T47D (cell line): ENCODE measurements around the gene AGAP1.

Experiments used
- DNase-seq, 2 experiments: peaks; one replicate each; pipeline versions ENCODE4 v3.0.0 to v3.0.0-alpha.2; 2011 to 2012; ENCODE audit warnings: low read depth in 1 of 2, low spot score in 1 of 2
- JUND ChIP-seq: IDR thresholded peaks from 2 replicates; pipeline ENCODE4 v1.6.1; 2012; ENCODE audit warnings: low read depth
- in situ Hi-C: cut with HindIII; loops from 2 replicates; pipeline ENCODE4 v1.10.0; 2016; ENCODE audit warnings: low sequenced_read_pairs, low pct_unique_long_range_greater_than_20kb

The AGAP1 gene

GRCh38 chr2:235920216-235920865 is 426.5 kb downstream of the AGAP1 start:
- in situ Hi-C loops: no loop called here
- TF ChIP-seq JUND: no peak
- DNase-seq: no peak

GRCh38 chr2:235921508-235922191 is 427.8 kb downstream of the AGAP1 start:
- in situ Hi-C loops: no loop called here
- no peak for DNase-seq
- TF ChIP-seq JUND: no peak

- no peak for DNase-seq
- no peak for TF ChIP-seq JUND
- in situ Hi-C loops: no loop called here
Measured at GRCh38 chr2:235922839-235923238, 429.0 kb downstream of the AGAP1 start.

GRCh38 chr2:235923859-235924674 is 430.2 kb downstream of the AGAP1 start:
- no peak for TF ChIP-seq JUND
- in situ Hi-C loops: no loop called here
- no peak for DNase-seq

- DNase-seq: no peak
- TF ChIP-seq JUND: no peak
- in situ Hi-C loops: no loop called here
Measured at GRCh38 chr2:235924675-235925063, 430.8 kb downstream of the AGAP1 start.

GRCh38 chr2:235925250-235925919 is 431.5 kb downstream of the AGAP1 start:
- in situ Hi-C loops: no loop called here
- no peak for DNase-seq
- no peak for TF ChIP-seq JUND

GRCh38 chr2:235926229-235926628 is 432.4 kb downstream of the AGAP1 start:
- in situ Hi-C loops: no loop called here
- TF ChIP-seq JUND: no peak
- no peak for DNase-seq

- DNase-seq: no peak
- in situ Hi-C loops: no loop called here
- TF ChIP-seq JUND: no peak
Measured at GRCh38 chr2:235928751-235929370, 435.0 kb downstream of the AGAP1 start.

- in situ Hi-C loops: no loop called here
- no peak for TF ChIP-seq JUND
- no peak for DNase-seq
Measured at GRCh38 chr2:235930701-235931100, 436.9 kb downstream of the AGAP1 start.

- no peak for TF ChIP-seq JUND
- no peak for DNase-seq
- in situ Hi-C loops: no loop called here
Measured at GRCh38 chr2:235931676-235932075, 437.8 kb downstream of the AGAP1 start.

- DNase-seq: no peak
- no peak for TF ChIP-seq JUND
- in situ Hi-C loops: no loop called here
Measured at GRCh38 chr2:235934059-235934773, 440.4 kb downstream of the AGAP1 start.
